NCI-H1436 (cell line): ENCODE data around the gene PBRM1.

Experiments used
- DNase-seq: peaks from one replicate; lab custom pipeline; 2025; lab: John Stamatoyannopoulos, UW

Gene PBRM1

DNA sequence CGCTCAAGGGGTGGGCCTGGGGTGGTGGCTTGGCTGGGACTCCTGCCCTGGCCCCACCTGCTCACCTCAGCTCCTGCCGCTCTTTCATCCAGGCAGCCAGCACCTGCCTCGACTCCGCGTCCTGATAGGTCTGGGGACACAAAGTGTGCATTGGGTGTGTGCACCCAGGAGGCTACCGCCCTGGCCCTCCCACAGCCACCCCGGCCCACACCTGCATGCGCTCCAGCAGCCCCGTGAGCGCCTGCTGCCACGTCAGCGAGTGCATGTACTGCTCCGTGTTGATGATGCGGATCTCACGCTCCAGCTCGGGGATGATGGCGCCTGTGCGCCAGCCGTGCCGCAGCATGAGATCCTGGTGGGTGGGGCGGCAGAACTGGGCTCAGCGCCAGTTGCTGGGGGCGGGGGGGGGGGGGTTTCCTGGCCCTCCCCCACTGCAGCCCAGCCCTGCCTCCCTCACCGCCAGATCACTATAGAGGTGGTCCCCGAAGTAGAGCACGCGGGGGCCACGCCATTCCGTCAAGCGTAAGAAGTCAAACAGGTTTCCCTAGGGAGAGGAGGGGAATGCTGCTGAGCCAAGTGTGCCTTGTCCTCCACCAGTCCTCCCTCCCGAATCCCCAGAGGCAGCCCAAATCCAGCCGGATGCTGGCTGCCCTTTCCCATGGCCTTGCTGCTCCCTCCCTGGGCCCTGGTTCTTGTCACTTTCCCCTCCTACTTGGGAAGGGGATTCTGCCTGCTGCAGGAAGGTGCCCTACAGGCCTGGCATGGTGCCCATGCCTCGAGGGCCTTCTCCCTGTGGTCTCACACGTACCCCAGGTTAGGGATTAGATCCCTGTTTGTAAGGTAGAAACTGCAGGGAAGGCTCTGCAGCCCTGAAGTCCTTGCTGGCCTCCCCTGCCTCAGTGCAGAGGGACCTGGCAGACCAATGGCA is 160.7 kb downstream of the PBRM1 start:
- no peak for DNase-seq

GRCh38 chr3:52524258-52524751 is 161.4 kb downstream of the PBRM1 start:
- no peak for DNase-seq

DNA sequence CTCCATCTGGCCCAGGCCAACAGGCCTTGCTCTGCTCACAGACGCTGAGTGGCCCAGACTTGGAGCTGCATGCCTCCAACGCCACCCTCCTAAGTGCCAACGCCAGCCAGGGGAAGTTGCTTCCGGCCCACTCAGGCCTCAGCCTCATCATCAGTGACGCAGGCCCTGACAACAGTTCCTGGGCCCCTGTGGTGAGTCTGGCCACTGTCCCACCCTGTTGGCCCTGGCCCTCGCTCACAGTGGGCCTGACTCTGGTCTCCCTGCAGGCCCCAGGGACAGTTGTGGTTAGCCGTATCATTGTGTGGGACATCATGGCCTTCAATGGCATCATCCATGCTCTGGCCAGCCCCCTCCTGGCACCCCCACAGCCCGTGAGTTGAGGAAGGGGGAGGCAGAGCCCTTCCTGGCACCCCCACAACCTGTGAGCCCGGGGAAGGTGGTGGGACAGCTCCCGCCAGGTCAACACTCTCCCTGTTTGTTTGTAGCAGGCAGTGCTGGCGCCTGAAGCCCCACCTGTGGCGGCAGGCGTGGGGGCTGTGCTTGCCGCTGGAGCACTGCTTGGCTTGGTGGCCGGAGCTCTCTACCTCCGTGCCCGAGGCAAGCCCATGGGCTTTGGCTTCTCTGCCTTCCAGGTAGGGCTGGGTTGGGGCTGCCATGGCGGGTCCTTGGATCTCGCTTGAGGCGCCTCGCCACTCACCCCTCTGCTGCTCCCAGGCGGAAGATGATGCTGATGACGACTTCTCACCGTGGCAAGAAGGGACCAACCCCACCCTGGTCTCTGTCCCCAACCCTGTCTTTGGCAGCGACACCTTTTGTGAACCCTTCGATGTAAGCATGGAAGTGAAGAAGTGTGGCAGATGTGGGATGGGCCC is 162.1 kb downstream of the PBRM1 start:
- DNase-seq, result no peak

DNA sequence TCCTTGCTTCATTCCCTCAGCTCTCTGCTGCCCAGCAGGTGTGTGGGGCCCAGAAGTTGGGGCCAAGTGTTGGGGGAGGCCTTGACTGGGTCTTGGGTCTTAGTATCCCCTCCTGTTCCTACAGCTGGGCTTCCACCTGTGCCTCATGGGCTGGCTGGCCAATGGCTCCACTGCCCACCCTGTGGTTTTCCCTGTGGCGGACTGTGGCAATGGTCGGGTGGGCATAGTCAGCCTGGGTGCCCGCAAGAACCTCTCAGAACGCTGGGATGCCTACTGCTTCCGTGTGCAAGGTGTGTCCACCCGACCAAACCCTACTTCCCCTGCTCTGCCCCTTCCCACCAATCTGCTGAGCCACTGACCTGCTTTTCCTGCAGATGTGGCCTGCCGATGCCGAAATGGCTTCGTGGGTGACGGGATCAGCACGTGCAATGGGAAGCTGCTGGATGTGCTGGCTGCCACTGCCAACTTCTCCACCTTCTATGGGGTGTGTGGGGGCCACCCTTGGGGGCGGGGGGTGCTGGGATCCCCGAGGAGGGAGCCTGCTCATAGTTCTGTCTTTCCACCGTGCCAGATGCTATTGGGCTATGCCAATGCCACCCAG is 163.0 kb downstream of the PBRM1 start:
- no peak for DNase-seq

DNA sequence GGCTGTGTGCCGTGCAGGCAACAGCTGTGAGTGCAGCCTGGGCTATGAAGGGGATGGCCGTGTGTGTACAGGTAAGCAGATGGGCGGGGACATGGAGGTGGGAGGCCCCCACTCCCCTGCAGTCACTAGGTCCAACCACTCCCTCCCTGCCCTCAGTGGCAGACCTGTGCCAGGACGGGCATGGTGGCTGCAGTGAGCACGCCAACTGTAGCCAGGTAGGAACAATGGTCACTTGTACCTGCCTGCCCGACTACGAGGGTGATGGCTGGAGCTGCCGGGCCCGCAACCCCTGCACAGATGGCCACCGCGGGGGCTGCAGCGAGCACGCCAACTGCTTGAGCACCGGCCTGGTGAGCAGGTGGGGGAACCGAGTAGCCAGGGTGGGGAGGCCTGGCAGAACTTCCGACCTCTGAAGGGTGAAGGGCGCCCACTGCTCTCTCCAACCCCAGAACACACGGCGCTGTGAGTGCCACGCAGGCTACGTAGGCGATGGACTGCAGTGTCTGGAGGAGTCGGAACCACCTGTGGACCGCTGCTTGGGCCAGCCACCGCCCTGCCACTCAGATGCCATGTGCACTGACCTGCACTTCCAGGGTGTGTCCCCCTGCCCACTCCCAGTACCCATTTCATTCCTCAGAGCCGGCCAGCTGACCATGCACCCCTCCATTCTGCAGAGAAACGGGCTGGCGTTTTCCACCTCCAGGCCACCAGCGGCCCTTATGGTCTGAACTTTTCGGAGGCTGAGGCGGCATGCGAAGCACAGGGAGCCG is 163.6 kb downstream of the PBRM1 start:
- no peak for DNase-seq

- DNase-seq, result no peak
These were observed 164.3 kb downstream of the PBRM1 start for GRCh38 chr3:52521488-52521824.

GRCh38 chr3:52520716-52521487 is 164.8 kb downstream of the PBRM1 start:
- DNase-seq, result no peak

GRCh38 chr3:52520141-52520667 is 165.5 kb downstream of the PBRM1 start:
- DNase-seq, result no peak

DNA sequence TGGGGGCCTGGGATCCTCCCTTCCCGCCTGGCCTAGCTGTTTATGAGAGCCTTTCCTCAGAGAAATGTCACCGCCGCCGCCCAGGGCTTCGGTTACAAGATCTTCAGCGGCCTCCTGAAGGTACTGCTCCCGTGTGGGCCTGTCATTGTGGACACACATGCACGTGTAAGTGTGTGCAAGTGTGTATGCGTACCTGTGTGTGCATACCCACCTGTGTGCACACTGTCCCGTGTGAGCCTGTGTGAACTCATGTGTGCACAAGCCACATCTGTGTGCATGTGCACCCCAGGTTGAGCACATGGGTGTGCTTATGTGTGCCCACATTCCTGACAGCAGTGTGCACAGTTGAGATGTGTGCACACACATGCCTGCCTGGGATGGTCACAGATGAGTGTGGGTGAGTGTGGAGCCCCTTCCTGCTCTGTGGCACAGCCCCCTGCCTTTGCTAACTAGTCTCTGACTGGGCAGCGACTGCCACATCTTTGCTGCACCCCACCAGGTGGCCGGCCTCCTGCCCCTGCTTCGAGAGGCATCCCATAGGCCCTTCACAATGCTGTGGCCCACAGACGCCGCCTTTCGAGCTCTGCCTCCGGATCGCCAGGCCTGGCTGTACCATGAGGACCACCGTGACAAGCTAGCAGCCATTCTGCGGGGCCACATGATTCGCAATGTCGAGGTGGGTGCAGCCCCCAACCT is 166.1 kb downstream of the PBRM1 start:
- DNase-seq, result no peak

GRCh38 chr3:52518723-52519444 is 166.8 kb downstream of the PBRM1 start:
- no peak for DNase-seq

DNA sequence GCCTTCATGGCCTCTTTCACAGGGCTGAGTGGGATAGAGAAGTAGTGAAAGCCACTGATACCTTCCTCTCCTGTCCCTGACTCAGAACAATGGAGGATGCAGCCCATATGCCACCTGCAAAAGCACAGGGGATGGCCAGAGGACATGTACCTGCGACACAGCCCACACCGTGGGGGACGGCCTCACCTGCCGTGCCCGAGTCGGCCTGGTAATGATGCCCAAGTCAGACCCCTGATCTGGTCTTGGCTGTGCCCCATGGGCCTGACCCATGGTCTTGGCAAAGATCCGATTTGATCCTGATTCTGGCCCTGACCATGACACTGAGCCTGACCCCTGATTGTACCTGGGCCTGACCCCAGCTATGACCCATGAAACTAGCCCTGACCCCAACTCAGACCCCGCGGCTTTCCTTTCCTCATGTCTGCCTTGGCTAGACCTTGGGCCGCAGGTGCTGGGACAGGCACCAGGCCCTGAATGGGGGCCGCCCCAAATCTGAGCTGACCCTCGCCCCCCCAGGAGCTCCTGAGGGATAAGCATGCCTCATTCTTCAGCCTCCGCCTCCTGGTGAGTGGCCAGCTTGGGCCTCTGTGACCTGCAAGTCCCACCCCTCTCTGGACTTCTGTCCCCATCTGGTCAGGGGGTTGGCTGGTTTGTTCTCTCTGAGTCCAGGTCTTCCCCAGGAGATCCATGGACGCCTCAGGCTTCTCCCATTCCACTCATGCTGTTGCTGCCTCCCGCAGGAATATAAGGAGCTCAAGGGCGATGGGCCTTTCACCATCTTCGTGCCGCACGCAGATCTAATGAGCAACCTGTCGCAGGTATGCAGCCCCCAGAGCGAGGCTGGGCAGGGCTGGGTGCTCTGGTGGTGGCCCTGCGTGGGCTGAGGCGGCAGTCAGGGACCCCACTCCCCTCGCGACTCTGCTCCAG is 167.7 kb downstream of the PBRM1 start:
- no peak for DNase-seq

GRCh38 chr3:52516509-52517195 is 169.1 kb downstream of the PBRM1 start:
- no peak for DNase-seq

- DNase-seq, result no peak
These were observed 170.5 kb downstream of the PBRM1 start for GRCh38 chr3:52515192-52515591.

DNA sequence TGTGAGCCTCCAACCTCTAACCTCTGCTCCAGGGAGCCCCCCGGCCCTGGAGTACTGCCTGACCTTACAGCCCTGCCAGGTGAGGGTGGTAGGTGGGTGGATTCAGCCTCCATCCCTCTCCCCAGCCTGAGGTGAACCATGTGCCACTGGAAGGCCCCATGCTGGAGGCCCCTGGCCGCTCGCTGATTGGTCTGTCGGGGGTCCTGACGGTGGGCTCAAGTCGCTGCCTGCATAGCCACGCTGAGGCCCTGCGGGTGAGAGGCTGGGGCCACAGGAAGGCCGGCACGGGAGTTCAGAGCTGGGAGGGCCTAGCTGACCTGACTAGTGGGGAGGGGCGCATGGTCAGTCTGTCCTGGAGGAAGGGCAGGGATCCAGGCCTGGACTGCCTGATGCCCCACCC is 171.1 kb downstream of the PBRM1 start:
- no peak for DNase-seq

GRCh38 chr3:52513281-52513680 is 172.4 kb downstream of the PBRM1 start:
- no peak for DNase-seq

GRCh38 chr3:52512727-52513126 is 173.0 kb downstream of the PBRM1 start:
- no peak for DNase-seq

- no peak for DNase-seq
These were observed 173.6 kb downstream of the PBRM1 start for GRCh38 chr3:52512105-52512504.

DNA sequence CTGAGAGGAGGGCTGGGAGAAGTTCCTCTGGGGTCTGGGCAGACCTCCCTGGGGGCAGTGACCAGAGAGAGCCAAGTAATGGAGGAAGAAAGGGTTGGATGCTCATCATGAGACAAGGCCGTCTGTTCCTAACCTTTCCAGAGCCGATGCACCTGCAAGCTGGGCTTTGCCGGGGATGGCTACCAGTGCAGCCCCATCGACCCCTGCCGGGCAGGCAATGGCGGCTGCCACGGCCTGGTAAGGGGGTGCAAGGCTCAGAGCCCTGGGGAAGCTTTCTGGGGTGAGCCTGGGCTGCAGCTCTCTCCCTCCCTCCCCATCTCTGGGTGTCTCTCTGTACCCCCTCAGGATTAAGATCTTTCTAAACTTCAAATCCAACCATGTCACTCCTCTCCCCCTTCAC is 174.2 kb downstream of the PBRM1 start:
- no peak for DNase-seq
